Kidney (tissue), 14 donors: ENCODE data around the gene AKAP13. TPM values are rescaled to one million over a fixed set of nuclear protein-coding genes. Genes with fewer than 3 reads are reported as not detected.

ENCODE experiments used
- DNase-seq, 5 donors: peaks; one replicate each; pipeline ENCODE4 v3.0.0-alpha.2; 2013 to 2020
- FAIRE-seq: peaks from 2 replicates; lab custom pipeline; 2012; peaks lifted over from hg19 to GRCh38; lab: Jason Lieb, UNC
- H3K27ac ChIP-seq, 2 donors: one replicate each; pipeline ENCODE4 v1.7.0; 2013; ENCODE audit warnings: low read depth in 2 of 2, low read length in 2 of 2, inconsistent platforms in 1 of 2
- H3K27me3 ChIP-seq: one replicate; pipeline ENCODE4 v1.7.1; 2013; ENCODE audit warnings: low read length, inconsistent platforms; ENCODE audit not compliant: control insufficient read depth, insufficient read depth
- H3K36me3 ChIP-seq, 3 donors: one replicate each; pipeline versions ENCODE4 v1.7.0 to v1.7.1; 2013; ENCODE audit warnings: low read length in 3 of 3, control low read depth in 1 of 3, inconsistent platforms in 1 of 3; ENCODE audit not compliant: insufficient read depth in 3 of 3, control insufficient read depth in 2 of 3
- H3K4me1 ChIP-seq, 3 donors: one replicate each; pipeline versions ENCODE4 v1.7.0 to v1.7.1; 2013; ENCODE audit warnings: low read length in 3 of 3, inconsistent platforms in 1 of 3, low read depth in 1 of 3; ENCODE audit not compliant: control insufficient read depth in 2 of 3, insufficient read depth in 2 of 3
- H3K4me3 ChIP-seq, 3 donors: one replicate each; pipeline versions ENCODE4 v1.7.0 to v1.8.1; 2013; ENCODE audit warnings: low read length in 3 of 3, control low read depth in 1 of 3, inconsistent platforms in 1 of 3
- H3K9ac ChIP-seq, 3 donors: one replicate each; pipeline versions ENCODE4 v1.7.0 to v1.7.1; 2013; ENCODE audit warnings: low read length in 3 of 3, control low read depth in 1 of 3, inconsistent platforms in 1 of 3
- H3K9me3 ChIP-seq, 3 donors: one replicate each; pipeline versions ENCODE4 v1.7.0 to v1.7.1; 2013; ENCODE audit warnings: low read length in 3 of 3, control low read depth in 1 of 3, inconsistent platforms in 1 of 3; ENCODE audit not compliant: control insufficient read depth in 2 of 3, insufficient read depth in 1 of 3
- intact Hi-C: fragments of 100-400 bp; cut with DNase I; formaldehyde crosslinking; loops from one replicate; pipeline ENCODE4 v1.11.1; 2022
- polyA plus RNA-seq: library from polyadenylated mRNA; stranded (reverse); fragments of 350-450 nt; fragmentation: Illumina TruSeq; extraction: RNeasy Lipid Tissue Mini Kit (QIAGEN cat#74804); gene quantifications from one replicate; pipeline ENCODE4 v1.2.3, GENCODE V29; 2014; ENCODE audit warnings: low read depth, low replicate concordance; ENCODE audit not compliant: insufficient read depth
- total RNA-seq: library from RNA; stranded (reverse); fragmentation: NEBNext Ultra II Directional; extraction: Animal tissue kit (Norgen Biotek cat#: 25700); gene quantifications from one replicate; pipeline ENCODE4 v1.2.1, GENCODE V29; 2021
- TF ChIP-seq, protein P1 (sequence below): IDR thresholded peaks from 3 replicates; pipeline ENCODE4 v1.5.1; 2012; ENCODE audit warnings: mild to moderate bottlenecking, moderate library complexity, borderline replicate concordance; ENCODE audit not compliant: insufficient read depth; ENCODE audit errors: extremely low read depth
- donor health status: control.
- donor health status: control.
- donor health status: control.
- donor health status: control.
- donor health status: control.
- donor health status: DM: yes; HTN: yes; CAD: no.
- donor health status: Normal renal cell carcinoma (clear cell type).

Gene AKAP13
- total and polyA plus RNA-seq, 2 donors from 2014 or later = 18.8 to 174 TPM

DNA sequence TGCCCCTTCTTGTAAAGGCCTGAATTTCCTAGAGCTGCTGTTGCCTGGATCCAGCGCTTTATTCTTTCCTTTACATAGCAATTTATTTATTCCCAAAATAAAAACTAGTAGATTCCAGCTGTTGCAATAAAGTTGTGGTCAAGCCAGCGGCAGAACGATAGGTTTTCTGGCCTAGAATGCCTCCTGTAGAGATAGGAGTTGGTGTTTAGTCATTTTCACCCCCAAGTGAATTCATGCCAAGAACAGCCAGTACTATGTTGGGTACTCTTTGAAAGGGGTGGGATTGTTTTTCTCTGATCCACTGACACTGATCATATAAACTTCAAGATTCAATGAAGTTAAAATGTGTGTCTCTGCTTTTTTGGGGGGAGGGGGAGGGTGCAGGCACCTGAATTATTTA, 344.6 kb downstream of the AKAP13 start:
- Histone ChIP-seq H3K4me1 (no peaks in the 10 kb centered on the region), H3K27me3 (no peaks in the 10 kb centered on the region), H3K27ac (no peak overlapping the region), H3K9ac (no peak overlapping the region), H3K9me3 (no peaks in the 10 kb centered on the region), H3K36me3 (peaks cover 13 to 66% (median 60%) of the 10 kb centered on the region in 3 donors), H3K4me3 (no peak overlapping the region)
- DNase-seq (no peak), FAIRE-seq (no peak)
- intact Hi-C loops = no loop called here
- TF ChIP-seq, protein P1, sequence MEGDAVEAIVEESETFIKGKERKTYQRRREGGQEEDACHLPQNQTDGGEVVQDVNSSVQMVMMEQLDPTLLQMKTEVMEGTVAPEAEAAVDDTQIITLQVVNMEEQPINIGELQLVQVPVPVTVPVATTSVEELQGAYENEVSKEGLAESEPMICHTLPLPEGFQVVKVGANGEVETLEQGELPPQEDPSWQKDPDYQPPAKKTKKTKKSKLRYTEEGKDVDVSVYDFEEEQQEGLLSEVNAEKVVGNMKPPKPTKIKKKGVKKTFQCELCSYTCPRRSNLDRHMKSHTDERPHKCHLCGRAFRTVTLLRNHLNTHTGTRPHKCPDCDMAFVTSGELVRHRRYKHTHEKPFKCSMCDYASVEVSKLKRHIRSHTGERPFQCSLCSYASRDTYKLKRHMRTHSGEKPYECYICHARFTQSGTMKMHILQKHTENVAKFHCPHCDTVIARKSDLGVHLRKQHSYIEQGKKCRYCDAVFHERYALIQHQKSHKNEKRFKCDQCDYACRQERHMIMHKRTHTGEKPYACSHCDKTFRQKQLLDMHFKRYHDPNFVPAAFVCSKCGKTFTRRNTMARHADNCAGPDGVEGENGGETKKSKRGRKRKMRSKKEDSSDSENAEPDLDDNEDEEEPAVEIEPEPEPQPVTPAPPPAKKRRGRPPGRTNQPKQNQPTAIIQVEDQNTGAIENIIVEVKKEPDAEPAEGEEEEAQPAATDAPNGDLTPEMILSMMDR = no peak

DNA sequence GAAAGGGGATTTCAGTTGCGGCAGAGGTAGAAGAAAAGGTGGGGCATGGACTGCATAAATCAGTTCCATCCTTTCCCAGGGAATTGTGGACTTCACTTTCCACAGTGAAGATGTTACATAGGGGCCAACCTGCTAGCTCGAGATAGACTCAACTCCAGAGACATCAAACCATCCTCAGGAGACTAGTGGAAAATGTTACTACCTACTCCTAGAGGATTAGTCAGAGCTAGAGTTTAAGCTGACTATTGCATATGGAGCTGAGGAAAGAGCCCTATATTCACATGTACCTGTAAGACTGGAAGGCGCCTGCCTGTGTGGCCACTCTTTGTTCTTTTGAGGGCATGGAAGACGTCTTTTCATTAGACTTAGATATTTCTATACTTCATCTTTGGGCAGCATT, 345.2 kb downstream of the AKAP13 start:
- Histone ChIP-seq H3K4me1 (no peaks in the 10 kb centered on the region), H3K4me3 (no peak overlapping the region), H3K27ac (peak overlapping the region in 1 of 2 donors; percentile 14), H3K27me3 (no peaks in the 10 kb centered on the region), H3K36me3 (peaks cover 13 to 66% (median 60%) of the 10 kb centered on the region in 3 donors), H3K9ac (no peak overlapping the region), H3K9me3 (no peaks in the 10 kb centered on the region)
- no peak for DNase-seq
- TF ChIP-seq, protein P1 = no peak
- intact Hi-C loops = no loop called here
- FAIRE-seq = no peak

DNA sequence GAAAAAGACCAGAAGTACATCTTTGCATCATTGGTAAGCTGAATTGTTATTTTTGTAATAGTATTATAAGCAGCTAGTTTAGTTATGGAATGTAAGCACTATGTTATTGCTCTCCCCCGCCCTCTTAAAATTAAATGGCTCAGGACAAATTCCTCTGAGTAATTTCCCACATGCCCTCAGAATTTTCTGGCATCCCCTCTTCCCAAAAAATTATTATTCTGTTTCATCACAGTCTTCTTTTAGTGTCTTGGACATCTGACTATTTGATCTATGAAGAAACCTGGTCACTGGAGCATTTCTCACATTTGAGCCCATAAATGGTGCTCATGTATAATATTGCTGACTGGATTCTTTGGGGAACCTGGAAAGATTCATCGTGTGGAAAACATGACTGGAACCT, 346.1 kb downstream of the AKAP13 start:
- Histone ChIP-seq H3K27ac (no peak overlapping the region), H3K4me3 (no peak overlapping the region), H3K27me3 (no peaks in the 10 kb centered on the region), H3K9ac (no peak overlapping the region), H3K9me3 (no peaks in the 10 kb centered on the region), H3K4me1 (no peaks in the 10 kb centered on the region), H3K36me3 (peaks cover 9 to 60% (median 54%) of the 10 kb centered on the region in 3 donors)
- FAIRE-seq (no peak), DNase-seq (no peak)
- intact Hi-C loops = no loop called here
- TF ChIP-seq, protein P1 = no peak

DNA sequence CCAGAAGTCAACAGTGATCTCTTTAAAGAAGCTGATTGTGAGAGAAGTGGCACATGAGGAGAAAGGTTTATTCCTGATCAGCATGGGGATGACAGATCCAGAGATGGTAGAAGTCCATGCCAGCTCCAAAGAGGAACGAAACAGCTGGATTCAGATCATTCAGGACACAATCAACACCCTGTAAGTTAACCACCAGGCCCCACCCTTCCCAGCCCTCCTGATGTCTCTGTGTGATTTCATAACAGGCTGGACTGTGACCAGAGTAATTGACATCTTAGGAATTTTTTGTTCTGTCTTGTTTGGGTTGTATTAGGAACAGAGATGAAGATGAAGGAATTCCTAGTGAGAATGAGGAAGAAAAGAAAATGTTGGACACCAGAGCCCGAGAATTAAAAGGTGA, 346.7 kb downstream of the AKAP13 start:
- intact Hi-C loops = no loop called here

More for the DNA sequence above, 346.7 kb downstream of the AKAP13 start:
- Histone ChIP-seq H3K36me3 (peaks cover 12 to 57% (median 52%) of the 10 kb centered on the region in 3 donors), H3K9me3 (no peaks in the 10 kb centered on the region), H3K27ac (peak overlapping the region in 1 of 2 donors; percentile 74), H3K27me3 (no peaks in the 10 kb centered on the region), H3K4me3 (no peak overlapping the region), H3K9ac (no peak overlapping the region), H3K4me1 (no peaks in the 10 kb centered on the region)
- TF ChIP-seq, protein P1 = no peak
- FAIRE-seq (no peak), DNase-seq (no peak)
